BJ (cell line): ENCODE measurements around the gene NPVF. TPM values are rescaled to one million over a fixed set of nuclear protein-coding genes. Genes with fewer than 3 reads are reported as not detected.

Source experiments
- CTCF ChIA-PET: fragments of 350-600 bp; formaldehyde crosslinking; extraction: SDS; loops from one replicate; lab custom pipeline; 2021; ENCODE audit warnings: antibody characterized with exemption, inconsistent platforms; lab: Yijun Ruan, JAX
- POLR2A ChIA-PET: fragments of 300-600 bp; sonication (Branson Sonifier 250); formaldehyde crosslinking; extraction: SDS; loops from one replicate; lab custom pipeline; 2021; ENCODE audit warnings: antibody characterized with exemption; lab: Charles Lee
- DNase-seq: peaks from one replicate; pipeline ENCODE4 v3.0.0-alpha.2; 2011; ENCODE audit warnings: low read depth
- H3K27me3 ChIP-seq: 2 replicates; pipeline ENCODE4 v1.6.0; 2011; ENCODE audit warnings: low read length; ENCODE audit not compliant: control insufficient read depth, insufficient read depth
- H3K36me3 ChIP-seq: 2 replicates; pipeline ENCODE4 v1.5.1; 2011; ENCODE audit warnings: low read length; ENCODE audit not compliant: control insufficient read depth, insufficient read depth
- H3K4me3 ChIP-seq: 2 replicates; pipeline ENCODE4 v1.5.1; 2011; ENCODE audit warnings: low read depth, mild to moderate bottlenecking, control low read depth, low read length
- polyA plus RNA-seq: library from polyadenylated mRNA; depleted of rRNA; stranded (reverse); fragments of >200 nt; gene quantifications from 2 replicates; pipeline ENCODE4 v1.2.3, GENCODE V29; 2011
- TF ChIP-seq, protein P1 (sequence below): IDR thresholded peaks from 2 replicates; pipeline ENCODE4 v1.5.1; 2011; ENCODE audit warnings: low read depth, mild to moderate bottlenecking, control low read depth, inconsistent platforms, low read length, moderate library complexity; ENCODE audit not compliant: insufficient read depth

Gene NPVF
- polyA plus RNA-seq, 1 experiment: not detected

DNA sequence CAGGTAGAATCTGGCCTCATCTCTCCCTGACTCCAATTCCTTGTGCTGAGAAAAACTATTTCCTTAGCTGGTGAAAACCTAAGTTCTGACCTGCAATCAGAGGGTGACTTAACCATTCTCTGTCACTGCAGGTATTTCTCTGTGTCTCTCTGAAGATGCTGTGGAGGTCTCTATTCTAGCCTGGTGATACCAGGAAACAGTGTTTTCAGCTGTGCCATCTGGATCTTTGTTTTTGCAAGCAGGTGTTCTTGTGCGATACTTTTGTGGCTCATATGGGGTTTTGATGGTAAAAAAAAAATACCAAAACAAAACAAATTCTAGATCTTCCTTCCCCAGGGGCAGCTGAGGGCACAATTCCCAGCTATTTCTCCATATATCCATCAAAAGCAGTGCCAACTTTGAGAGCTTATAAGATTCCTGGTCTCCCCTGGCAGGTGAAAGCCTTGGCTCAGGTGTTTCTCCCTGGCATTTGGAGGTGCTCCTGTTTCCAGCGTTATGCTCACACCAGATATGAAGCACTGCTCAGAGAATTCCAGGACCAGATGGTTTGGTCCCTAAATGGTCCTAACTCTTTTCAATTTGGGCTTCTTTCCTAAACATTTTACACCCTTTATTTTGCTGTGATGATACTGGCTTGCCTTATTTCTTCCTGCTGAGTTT, 9.9 kb upstream of the NPVF start:
- Histone ChIP-seq H3K4me3 (no peak overlapping the region), H3K27me3 (no peaks in the 10 kb centered on the region), H3K36me3 (no peaks in the 10 kb centered on the region)
- CTCF ChIA-PET: interaction anchor here (0.6 kb wide), 1 partner anchor 636 kb away, joined by 6 read pairs; no protein-coding TSS in a partner anchor
- DNase-seq: no peak
- POLR2A ChIA-PET: no interaction called here
- TF ChIP-seq, protein P1, sequence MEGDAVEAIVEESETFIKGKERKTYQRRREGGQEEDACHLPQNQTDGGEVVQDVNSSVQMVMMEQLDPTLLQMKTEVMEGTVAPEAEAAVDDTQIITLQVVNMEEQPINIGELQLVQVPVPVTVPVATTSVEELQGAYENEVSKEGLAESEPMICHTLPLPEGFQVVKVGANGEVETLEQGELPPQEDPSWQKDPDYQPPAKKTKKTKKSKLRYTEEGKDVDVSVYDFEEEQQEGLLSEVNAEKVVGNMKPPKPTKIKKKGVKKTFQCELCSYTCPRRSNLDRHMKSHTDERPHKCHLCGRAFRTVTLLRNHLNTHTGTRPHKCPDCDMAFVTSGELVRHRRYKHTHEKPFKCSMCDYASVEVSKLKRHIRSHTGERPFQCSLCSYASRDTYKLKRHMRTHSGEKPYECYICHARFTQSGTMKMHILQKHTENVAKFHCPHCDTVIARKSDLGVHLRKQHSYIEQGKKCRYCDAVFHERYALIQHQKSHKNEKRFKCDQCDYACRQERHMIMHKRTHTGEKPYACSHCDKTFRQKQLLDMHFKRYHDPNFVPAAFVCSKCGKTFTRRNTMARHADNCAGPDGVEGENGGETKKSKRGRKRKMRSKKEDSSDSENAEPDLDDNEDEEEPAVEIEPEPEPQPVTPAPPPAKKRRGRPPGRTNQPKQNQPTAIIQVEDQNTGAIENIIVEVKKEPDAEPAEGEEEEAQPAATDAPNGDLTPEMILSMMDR: no peak

DNA sequence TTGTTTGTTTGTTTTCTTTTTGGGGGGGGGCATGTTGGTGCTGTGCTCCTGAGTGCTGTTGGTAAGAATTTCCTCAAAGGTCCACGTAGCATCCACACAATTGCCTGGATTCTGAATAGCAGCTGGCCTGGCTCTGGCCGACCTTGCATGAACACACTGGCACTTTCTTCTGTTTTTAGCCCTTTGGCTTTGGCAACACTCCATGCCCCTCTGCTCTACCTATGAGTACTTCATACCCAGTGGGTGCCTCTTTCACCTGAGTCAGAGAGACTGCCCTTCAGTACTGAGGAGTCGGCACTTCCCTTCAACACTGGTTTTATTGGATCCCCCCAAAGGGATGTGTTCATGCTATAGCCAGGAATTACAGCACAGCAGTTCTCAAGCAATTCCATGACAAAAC, 7.2 kb upstream of the NPVF start:
- no peak for DNase-seq
- ChIA-PET POLR2A (no interaction called here), CTCF (interaction anchor here (1.2 kb wide), 1 partner anchor 55 kb away, joined by 5 read pairs; a partner anchor contains a TSS)
- H3K36me3 ChIP-seq: no peaks in the 10 kb centered on the region
- TF ChIP-seq, protein P1: no peak
- no peaks in the 10 kb centered on the region for H3K27me3 ChIP-seq
- no peak overlapping the region for H3K4me3 ChIP-seq

DNA sequence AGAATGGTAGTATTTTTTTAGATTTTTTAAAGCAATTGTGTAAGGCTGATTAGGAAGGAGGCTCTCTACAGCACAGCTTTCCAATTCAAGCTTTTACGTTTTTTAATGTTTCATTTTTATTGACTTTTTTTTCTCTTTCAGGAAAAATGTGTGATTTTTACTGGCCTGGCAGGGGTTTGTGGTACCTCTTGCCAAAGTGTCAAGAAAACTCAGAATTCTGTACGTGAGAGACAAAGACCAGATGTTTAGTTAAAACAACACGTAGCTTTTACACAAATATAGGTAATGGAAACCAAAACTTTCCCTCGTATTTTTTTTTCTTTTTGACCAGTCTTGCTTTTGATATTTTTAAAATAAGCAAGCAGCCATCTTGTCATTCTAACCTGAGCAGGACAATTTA, 6.0 kb upstream of the NPVF start:
- POLR2A ChIA-PET: no interaction called here
- no peaks in the 10 kb centered on the region for H3K36me3 ChIP-seq
- TF ChIP-seq, protein P1: no peak
- CTCF ChIA-PET: interaction anchor here (1.3 kb wide), 1 partner anchor 9 kb away, joined by 3 read pairs; no protein-coding TSS in a partner anchor
- H3K4me3 ChIP-seq: no peak overlapping the region
- no peaks in the 10 kb centered on the region for H3K27me3 ChIP-seq
- DNase-seq: no peak

DNA sequence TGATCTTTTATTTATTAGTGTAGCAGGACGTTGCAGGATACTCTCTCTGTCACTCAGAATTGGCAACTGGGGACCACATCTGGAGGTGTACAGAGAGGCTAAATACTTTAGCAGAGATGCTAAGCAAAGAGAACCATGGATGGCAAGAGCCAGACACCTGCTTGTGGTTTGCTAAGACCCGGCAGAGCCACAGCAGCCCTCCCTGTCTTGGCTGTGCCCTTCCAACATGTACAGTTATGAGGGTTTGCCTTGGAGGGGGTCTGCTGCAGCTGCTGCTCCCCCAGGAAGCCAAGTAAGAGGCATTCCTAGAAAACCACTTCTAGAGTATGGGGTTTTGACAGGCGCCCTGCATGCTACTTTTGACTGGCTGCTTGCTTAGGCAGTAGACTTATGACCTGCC, 5.1 kb downstream of the NPVF start:
- CTCF ChIA-PET: no interaction called here
- POLR2A ChIA-PET: no interaction called here

DNA sequence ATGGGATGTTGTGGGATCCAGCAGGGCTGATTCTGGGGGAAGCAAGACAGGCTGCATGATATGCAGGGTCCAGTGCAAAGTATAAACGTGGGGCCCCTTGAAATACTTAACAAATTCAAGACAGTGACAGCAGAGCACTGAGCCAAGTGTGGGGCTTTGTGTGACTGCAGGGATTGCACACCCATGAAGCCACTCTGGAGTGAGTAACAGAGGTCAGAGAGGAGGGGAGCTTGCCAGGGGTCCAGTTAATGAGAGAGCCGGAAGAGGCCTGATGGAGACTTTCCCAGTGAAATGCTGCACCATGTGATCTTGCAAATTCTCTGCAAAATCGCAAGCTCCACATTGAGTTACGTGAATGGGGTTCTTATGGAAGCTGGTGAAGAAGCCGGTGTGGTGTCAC, 5.6 kb downstream of the NPVF start:
- ChIA-PET POLR2A (no interaction called here), CTCF (no interaction called here)
- no peak for DNase-seq
- Histone ChIP-seq H3K4me3 (no peak overlapping the region), H3K27me3 (no peaks in the 10 kb centered on the region; the same call in none of the 2 replicates), H3K36me3 (no peaks in the 10 kb centered on the region)
- TF ChIP-seq, protein P1: no peak

More for the DNA sequence above, 5.1 kb downstream of the NPVF start:
- TF ChIP-seq, protein P1: no peak
- no peaks in the 10 kb centered on the region; the same call in none of the 2 replicates for H3K27me3 ChIP-seq
- no peak for DNase-seq
- H3K36me3 ChIP-seq: no peaks in the 10 kb centered on the region
- H3K4me3 ChIP-seq: no peak overlapping the region
